IPS-NIHi7 (cell line): ENCODE data around the gene NAP1L4.
A peak's percentile ranks its signal among the peaks of the same experiment; 100 is the strongest.

ENCODE experiments used
- DNase-seq: peaks from one replicate; pipeline ENCODE4 v3.0.0; 2012; ENCODE audit warnings: mixed read lengths; ENCODE audit errors: extremely low spot score

NAP1L4 gene

DNA sequence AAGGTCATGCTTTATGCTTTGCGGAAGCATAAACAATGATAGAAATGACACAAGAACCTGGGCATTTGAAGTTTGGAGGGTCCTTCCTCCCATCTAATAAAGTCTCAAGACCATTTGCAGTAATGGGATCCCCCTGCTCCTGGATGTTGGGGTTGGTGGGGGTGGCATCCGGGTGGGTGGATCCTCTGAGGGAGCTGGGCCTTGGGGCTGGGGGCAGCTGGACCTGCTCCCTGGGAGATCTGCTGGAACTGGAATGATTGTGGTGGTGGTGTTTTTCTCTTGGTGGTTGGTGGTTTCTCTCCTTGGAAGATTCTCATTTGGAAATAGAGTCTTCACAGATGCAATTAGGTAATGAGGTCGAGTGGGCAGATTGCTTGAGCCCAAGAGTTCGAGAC, 2.2 kb upstream of the NAP1L4 start:
- no peak for DNase-seq

DNA sequence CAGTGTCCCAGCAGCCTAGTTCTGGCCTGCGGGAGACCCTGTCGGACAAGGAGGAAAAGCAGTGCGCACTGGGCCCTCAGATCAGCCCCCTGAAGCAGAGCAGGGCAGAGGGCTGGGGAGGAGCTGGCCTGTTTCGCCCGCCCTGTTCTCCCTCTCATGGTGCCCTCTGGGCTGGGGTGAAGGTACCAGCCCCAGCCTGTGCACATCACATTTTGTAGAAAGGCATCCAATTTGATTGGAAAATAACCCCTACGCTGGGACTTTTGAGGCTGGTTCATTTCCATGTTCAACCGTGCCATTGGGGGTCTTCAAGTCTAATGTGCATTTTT, 832 bp upstream of the NAP1L4 start:
- no peak for DNase-seq

DNA sequence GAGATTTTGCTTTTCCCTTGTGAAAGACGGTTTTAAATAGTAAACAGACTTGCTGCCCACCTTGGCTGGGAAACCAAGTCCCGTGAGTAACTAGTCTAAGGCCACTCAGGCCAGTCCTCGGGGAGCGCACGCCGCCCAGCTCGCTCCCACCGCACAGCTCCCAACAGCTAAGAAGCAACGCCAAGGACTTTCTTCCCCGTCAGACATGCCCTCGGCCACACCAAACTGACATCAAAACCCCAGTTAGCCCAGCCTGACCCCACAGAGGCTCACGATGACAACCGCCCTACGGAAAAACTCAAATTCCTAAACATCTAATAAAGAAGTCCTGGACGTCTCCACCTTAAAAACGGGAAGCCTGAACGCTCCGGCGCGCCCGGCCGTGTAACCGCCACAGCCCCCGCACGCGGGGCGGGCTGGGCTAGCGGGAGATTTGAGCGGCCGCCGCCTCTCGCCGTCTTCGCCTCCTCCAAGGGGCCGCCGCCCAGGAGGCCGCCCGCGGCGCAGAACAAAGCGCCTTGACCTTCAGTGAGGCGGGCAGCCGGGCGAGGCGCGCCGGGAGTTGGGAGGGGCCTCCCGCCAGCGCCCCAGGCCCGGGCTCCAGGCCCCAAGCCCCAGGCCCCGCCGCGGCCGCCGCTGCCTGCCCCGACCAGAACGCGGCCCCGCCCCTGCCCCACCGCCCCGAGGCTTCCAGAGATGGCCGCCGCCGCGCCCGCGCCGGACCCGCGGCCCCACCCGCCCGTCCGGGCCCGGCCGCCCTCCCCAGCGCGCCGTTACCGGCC, 486 bp downstream of the NAP1L4 start:
- DNase-seq, result peak; percentile 79

DNA sequence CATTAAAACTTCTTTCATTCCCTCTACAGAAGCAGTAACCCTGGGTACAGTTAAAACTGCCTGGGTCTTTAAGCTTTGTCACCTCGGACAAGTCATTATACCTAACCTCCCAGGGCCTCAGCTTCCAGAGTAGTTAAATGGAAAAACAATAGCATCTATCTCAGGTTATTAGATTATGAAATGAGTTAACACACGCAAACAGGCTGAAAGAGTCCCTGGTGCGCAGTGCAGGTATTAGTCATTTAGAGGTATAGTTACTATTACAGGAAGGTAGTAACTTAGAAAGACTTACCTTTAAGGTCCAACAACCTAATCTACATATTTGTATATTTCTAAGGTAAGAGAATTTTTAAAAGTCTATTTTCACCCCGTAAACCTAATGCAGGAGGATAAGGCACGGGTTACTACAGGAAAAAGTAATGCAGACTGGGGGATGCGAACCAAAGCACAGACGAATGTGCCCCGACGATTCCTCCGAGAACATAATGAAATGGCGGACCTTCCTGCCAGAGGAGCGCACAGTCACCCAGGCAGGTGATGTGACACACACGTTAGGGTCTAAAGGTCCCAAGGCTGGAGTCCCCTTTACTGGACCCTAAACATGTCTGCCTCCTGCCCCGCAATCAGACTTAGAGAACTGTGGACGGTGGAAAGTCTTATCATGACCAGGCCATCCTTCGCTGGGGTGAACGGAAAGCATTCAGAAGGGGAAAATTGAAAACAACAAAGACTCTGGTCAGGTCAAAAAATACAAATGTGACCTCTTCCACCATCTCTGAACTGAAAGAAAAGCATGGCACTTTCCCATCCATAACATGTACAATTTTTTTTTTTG, 1.3 kb downstream of the NAP1L4 start:
- DNase-seq, result peak; percentile 24

DNA sequence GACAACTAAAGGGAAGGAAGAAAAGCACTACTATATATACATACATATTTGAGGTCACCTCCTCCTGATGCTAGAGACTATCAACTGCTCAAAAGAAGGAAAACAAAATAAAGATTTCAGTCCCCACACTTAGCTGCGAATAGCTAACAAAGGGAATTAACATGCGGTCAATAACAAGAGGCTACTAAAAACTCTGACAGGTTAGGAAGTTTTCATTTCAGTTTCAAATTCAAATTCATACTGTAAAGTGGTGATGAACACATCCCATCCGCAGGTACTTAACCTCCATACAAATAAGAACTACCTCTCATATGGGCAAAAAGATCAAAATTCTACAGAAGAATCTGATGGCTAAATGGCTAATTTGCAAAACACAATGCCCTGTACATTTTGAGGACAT, 2.6 kb downstream of the NAP1L4 start:
- no peak for DNase-seq

DNA sequence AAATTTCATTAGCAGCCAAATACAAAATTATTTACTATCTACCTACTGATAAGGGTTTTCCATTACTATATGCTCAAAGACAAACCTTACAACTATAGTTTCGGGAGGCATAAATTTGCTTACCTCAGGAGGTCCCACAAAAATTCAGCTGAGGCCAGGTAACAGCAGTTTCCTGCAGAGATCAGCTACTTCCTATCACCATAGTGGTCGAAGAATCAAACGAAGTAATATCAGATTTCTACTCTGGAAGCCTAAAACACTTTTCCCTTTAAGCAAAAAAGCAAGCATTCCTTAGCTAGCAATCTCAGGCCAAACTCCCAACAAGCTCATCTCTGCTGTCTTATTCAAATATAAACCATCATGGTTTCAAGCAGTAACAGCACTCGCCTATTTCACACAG, 3.1 kb downstream of the NAP1L4 start:
- DNase-seq, result no peak

DNA sequence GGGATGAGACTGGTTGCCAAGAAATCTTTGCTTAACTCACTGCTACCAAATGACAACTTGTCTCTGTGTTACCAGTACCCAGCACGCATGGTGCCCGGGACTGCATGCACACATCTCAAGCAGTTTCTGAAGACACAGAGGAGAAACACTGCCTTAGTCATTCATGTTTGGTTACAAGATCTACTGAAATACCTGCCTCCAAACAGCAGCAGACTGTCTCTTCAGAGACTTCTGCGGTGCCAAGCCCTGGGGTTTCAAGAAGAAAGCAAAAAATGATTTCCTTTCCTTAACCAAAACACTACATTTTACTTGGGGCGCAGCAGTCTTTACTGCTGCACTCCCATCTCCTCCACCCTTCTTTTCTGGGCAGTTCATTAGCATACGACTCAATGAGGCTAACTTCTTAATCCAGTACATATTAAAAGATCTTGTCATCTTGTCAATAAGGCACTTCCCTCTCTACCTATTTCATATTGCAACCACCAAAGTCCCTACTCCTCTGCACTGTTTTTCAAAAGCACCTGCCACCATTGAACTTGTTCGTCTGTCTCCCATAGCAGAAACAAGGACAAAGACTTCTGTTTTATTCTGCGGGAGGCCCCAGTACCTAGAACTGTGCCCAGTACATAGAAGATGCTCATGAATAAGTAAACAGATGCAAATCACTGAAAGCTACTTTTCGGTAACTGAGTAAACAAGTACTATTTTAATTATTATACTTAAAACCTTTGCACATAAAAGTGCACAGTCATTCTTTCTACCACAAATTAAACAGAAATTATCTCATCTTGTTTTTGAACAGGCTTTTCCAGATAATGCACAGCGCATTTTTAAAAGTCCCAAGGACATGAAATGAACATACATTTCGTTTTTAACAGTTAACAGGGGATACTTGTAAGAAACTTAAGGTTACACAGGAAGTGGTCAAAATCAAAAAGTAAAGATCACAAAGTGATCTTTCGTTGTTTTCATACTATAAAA, 4.0 kb downstream of the NAP1L4 start:
- no peak for DNase-seq

DNA sequence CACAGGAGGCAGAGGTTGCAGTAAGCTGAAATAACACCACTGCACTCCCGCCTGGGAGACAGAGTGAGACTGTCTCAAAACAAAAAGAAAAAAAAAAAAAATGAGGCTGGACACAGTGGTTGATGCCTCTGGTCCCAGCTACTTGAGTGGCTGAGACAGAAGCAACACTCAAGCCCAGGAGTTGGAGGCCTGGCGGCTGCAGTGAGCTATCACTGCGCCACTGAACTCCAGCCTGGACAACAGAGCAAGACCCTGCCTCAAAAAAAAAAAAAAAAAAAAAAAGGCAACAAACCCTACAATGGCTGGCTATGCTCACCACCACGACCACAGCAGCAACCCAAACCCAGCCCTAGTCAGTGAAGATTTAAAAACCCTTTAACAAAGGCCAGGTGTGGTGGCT, 8.2 kb downstream of the NAP1L4 start:
- no peak for DNase-seq

DNA sequence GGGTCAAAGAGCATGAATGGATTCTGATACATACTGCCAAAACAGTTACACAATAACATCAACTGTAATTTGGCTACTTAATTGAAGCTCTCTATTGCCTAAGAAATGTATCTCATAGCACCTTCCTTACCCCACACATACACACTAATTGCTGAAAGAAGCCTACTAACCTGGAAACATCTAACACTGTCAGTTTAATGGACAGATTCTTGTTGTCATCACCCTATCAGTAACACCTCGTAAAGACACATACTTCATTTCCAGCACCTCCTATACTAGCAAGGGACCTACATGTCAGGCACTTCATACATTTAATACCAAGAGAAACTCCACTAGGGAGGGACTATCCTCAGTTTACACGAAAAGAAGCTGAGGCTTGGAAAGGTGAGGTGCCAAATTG, 9.9 kb downstream of the NAP1L4 start:
- DNase-seq, result no peak

DNA sequence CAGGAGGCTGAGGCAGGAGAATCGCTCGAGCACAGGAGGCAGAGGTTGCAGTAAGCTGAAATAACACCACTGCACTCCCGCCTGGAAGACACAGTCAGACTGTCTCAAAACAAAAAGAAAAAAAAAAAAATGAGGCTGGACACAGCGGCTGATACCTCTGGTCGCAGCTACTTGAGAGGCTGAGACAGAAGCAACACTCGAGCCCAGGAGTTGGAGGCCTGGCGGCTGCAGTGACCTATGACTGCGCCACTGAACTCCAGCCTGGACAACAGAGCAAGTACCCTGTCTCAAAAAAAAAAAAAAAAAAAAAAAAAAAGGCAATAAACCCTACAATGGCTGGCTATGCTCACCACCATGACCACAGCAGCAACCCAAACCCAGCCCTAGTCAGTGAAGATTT, 11.0 kb downstream of the NAP1L4 start:
- DNase-seq, result no peak

DNA sequence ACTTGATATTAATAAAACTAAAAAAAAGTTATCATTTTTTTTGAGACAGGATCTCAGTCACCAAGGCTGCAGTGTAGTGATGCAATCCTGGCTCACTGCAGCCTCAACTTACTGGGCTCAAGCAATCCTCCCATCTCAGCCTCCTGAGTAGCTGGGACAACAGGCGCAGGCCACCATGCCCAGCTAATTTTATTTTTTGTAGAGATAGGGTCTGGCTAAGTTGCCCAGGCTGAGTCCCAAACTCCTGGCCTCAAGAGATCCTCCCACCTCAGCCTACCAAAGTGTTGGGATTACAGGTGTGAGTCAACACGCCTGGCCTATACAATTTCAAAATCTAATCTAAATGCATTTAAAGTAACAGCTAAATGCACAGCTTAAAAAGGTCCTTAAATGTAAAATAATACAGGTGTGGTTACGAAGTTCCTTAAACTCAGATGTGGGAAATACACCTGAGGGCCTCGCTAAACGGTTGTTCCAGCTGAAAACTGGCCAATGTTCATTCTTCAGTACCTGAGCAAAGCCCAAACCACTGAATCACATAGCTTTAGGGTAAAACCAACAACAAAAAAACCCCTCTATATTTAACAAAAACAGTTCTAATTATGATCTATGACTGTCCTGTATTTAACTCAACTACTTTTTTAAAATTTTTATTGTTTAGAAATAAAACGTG, 11.8 kb downstream of the NAP1L4 start:
- no peak for DNase-seq

DNA sequence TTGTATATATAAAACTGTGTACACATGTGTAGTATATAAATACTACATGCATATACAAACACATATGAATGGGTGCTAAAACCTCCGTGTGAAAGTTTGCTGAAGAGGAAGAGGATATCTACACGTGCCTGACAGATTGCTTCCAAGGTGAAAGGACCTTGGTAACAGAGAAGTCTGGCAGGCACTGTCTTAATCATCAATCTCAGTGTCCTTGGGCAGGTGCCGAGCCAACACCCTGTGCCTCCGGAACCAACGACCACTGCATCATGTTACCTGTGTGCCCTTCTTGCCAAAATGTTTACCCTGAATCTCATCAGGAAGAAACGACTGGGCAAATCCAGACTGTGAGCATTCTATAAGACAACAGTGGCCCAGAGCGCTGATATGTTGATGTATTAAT, 15.0 kb downstream of the NAP1L4 start:
- no peak for DNase-seq

DNA sequence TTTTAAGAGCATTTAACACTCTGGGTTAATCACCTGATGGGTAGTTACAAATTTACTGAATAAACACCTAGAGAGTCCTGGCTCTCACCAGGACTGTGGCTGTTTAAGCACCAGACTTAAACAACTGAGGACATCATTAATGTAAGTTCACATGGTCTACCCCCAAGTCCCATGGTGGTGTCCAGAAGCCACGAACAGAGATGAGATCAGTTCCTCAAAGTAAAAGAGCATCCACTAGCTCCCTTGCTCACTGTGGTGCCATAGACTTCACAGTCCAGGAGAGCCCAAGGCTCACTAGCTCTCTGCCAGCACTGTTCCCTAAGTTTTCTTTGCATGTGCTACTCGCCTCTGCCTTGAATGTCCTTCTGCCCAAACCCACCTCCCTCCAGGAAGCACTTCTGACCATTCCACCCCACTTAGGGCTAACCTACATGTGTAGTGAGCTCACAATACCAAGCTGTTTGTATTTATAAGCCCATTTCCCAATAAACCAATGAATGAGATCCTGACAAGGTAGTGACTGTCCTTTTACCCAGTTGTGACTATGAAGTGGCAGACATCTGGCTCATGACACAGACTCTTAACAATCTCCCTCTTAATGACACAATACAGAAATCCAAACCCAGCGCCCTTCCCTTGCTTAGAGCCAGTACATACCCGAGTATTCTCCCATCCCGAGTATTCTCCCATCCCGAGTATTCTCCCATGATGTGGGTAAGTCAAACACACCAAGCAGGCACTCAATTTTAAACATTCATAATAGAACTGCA, 15.7 kb downstream of the NAP1L4 start:
- no peak for DNase-seq

DNA sequence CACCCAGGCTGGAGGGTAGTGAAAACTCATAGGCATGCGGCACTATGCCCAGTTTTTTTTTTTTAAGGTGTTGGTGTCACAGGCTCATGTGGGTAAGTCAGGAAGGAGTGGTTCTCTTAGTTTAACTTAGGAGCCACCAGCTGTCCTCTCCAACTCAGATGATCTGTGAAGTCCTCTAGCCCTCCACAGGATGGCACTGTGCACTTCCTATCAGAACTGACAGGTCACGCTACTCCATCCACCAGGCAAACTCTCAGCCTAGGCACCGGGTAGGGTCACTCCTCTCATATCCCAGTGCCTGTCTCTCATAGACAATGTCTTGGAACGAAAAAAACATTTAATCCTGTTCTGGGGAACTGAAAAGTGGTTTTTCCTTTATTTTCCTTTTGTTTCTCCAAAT, 16.5 kb downstream of the NAP1L4 start:
- peak; percentile 57 for DNase-seq

DNA sequence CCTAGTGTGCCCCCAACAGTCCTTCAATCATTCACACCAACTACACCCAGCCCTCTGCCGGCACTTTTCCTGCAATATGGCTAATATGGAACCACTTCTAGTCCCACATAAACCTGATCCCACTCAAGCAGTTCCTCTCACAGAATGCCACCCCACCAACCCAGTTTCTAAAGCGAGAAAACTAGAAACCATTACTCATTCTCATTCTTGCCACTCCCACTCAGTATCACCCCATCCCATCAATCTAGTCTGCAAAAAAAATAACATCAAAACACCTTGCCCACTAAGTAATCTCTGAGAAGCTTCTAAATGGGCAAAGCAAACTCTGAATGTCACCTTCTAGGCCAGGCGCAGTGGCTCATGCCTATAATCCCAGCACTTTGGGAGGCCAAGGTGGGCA, 17.9 kb downstream of the NAP1L4 start:
- DNase-seq, result no peak

DNA sequence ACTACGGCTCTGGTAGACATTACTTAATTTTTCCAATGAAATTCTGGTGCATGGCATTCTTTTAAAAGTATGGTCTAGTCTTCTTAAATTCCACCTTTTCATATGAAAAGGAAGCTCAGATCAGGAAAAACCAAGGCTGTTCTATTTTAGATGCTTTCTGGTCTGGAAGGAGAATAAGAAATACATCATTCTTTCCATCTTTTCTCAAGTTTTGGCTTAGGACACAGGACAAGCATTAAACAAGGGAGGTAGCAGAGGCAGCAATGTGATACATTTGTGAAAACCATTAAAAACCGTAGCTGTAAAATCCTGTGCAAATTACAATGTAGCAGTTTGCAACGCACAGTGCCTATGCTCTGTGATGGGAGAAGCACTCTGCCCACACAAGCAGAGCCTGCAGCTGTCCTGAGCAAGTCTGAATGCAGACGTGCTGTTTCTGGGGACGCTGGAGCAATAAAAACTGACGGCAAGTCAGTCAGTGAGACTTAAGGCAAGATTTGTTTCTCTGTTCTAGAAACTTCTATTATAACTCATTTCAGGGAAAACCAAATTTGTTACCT, 23.7 kb downstream of the NAP1L4 start:
- no peak for DNase-seq

DNA sequence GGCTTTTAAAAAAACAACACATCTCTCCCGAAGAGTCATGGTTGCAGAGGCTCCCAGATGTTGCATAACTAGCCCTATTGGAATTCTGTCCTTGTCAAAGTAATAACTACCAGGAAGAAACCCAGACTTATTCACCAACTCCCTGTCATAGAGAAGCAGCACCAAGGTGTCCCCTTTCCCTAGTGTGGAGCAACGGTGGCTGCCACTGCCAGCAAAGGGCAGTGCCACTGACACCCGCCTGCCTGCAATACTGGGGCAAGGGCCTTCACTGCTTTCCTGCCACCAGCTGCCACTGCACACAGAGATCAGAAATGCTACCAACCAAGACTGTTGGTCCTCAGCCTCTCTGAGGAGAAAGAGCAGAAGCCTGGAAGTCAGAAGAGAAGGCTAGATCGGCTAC, 27.3 kb downstream of the NAP1L4 start:
- no peak for DNase-seq

DNA sequence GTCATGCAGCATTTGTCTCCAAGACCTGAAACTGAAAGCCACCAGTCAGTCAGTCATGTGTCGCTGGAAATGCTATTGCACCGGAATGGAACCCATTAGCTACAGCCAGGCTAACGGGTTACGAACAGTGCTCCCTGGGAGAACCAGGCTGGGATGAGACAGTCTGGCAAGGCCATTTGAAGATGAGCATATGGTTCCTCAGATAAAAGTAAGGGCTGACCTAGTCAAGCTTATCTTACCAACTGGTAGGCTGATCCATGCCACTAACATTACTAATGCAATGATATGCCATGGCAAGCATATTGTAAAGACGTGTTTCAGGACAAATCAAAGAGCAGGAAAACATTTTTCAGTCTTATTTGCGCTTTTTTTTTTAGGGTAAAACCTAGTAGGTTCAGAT, 28.4 kb downstream of the NAP1L4 start:
- no peak for DNase-seq

DNA sequence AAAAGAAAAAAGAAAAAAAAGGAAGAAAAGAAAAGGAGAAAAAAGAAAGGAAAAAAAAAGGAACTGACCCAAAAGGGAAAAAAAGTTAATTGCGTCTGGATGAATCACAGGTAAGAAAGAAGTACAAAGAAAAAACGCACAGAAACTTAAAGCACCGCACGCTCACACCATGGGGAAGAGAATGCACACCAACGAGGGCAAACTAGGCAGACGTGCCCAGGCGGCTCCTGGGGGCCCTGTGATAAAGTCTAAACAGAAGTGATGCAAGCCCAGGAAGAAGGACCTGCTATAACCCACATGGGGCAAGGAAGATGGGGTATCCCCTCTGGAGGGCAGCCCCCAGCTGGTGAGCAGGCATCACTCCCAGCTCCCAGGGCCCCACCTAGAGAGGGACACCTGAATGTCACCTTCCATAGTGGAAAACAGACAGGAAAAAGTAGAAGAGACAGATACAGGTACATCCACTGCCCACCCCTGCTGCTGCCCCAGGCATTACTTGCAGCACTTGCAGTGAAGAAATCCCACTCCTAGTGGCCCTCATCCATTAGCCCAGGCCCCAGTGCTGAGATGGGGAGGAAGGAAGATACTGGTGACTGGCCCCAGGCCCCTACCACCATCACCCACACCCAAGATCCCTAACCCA, 28.9 kb downstream of the NAP1L4 start:
- DNase-seq, result no peak

DNA sequence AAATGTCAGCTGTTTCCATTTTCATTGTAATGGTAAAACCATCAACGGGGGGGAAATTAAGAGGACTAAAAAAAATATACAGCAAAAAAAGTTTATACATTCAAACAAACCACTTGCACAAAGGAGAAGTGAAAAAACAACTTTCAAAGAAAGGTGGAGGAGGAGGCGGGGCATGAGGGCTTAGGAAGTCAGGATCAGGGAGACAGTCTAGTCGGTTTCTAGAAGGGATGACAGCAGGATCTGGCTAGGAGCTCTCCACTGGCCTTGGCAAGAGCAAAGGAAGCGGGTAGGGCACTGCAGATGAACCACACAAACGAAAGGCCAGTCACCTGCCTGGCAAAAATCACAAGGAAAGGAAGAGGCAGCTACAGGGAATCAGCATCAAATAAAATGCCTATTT, 31.0 kb downstream of the NAP1L4 start:
- DNase-seq, result no peak
